Measurements from ENCODE around the gene RAC3. TPM values are rescaled to one million over a fixed set of nuclear protein-coding genes. Genes with fewer than 3 reads are reported as not detected.
A peak's percentile ranks its signal among the peaks of the same experiment; 100 is the strongest.

RAC3 gene
- total RNA-seq = 11.5 and 12.1 TPM in 2 replicates

DNA sequence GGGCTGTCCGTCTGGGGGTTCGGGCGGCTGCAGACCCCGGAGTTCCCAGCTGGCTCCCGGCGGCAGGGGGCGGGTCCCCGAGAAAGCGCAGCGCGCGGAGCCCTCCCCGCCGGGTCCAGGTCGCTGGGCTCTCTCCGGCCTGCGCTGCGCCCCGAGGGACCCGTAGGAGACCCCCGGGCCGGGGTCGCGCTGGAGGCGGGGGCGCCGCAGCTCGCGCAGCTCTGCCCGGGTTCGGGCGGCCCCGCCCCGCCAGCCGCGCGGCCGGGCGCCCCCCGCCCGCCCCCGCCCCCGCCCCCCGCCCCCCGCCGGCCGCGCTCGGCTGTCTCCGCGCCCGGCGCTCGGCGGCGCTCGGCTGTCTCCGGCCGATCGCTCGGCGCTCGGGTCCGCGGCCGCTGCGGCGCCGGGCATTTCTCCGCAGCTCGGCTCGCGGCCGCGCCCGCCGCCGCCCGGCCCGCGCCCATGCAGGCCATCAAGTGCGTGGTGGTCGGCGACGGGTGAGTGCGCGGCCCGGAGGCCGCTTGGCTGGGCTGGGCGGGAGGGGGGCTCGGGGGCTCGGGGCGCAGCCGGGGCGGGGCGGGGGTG is at the start of gene RAC3:
Gene RAC3, plus strand, starts transcription at position 376 of the 582 bp plus-strand sequence. Its CDS starts 84 bp downstream, at position 460.
- H3K27ac Mint-ChIP-seq = peak within 1 kb of the TSS; percentile 80
- intact Hi-C loops (cut with micrococcal nuclease) = no loop called here
- H3K4me3 Mint-ChIP-seq = peak within 1 kb of the TSS; percentile 87
- no peaks in the 10 kb centered on the region for H3K9me3 Mint-ChIP-seq
- no peaks in the 10 kb centered on the region for H3K27me3 Mint-ChIP-seq
- H3K4me1 Mint-ChIP-seq = peaks cover 13% of the 10 kb centered on the region
- DNase-seq = peak; percentile 69
- peaks cover 17% of the 10 kb centered on the region for H3K36me3 Mint-ChIP-seq (ENCODE audit: low read depth)

DNA sequence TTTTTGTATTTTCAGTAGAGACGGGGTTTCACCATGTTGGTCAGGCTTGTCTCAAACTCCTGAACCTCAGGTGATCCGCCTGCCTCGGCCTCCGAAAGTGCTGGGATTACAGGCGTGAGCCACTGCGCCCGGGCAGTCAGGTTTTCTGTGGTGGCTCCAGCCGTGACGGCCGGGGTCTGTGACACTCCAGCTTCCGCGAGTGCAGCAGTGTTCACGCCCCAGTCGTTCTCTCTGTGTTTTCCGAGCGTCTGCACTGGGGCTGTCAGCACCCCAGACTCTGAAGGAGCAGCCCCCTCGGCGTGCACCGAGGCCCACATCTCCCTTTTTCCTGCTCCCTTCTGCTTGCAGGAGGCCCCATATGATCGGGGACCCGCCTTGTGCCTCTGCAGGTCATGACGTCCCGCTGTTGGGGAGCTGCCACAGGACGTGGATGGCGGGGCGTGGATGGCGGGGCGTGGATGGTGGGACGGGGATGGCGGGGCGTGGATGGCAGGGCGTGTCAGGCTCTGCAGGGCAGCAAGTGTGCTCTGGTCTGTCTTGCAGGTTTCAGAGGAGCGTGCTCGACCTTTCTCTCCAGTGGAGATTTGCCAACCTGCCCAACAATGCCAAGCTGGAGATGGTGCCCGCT is 48.4 kb upstream of the RAC3 start:
- H3K9me3 Mint-ChIP-seq = no peaks in the 10 kb centered on the region
- intact Hi-C loops (cut with micrococcal nuclease) = no loop called here
- H3K4me1 Mint-ChIP-seq = peaks cover 26% of the 10 kb centered on the region

DNA sequence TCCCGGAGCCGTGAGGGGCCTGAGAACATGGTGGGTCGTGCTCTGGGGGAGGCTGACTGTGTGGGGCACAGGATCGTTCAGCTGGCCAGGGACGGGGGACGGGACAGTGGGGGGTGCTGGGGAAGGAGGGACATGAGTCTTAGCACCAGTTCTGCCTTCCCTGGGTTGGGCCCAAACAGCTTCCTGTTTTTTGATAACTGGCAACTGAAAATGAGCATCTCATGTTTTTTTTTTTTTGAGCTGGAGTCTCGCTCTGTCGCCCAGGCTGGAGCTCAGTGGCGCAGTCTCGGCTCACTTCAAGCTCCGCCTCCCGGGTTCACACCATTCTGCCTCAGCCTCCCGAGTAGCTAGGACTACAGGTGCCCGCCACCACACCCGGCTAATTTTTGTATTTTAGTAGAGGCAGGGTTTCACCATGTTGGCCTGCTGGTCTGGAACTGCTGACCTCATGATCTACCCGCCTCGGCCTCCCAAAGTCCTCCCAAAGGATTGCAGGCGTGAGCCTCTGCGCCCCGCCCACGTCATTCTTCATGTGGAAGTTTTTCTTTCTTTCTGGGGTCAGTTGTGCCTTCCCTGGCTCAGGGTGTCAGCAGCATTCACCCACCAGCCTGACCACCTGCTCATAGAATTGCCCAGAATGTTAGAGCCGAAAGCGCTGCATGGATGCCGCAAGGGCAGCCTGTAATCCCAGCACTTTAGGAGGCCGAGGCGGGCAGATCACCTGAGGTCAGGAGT is 47.7 kb upstream of the RAC3 start:
- no peaks in the 10 kb centered on the region for H3K27me3 Mint-ChIP-seq
- no peaks in the 10 kb centered on the region for H3K9me3 Mint-ChIP-seq
- H3K4me3 Mint-ChIP-seq = no peak overlapping the region
- H3K27ac Mint-ChIP-seq = no peak overlapping the region
- H3K36me3 Mint-ChIP-seq (ENCODE audit: low read depth) = peaks cover 24% of the 10 kb centered on the region
- intact Hi-C loops (cut with micrococcal nuclease) = no loop called here
- H3K4me1 Mint-ChIP-seq = peaks cover 21% of the 10 kb centered on the region
- no peak for DNase-seq

More for the DNA sequence above, 48.4 kb upstream of the RAC3 start:
- no peak for DNase-seq
- no peaks in the 10 kb centered on the region for H3K27me3 Mint-ChIP-seq
- H3K4me3 Mint-ChIP-seq = no peak overlapping the region
- peaks cover 24% of the 10 kb centered on the region for H3K36me3 Mint-ChIP-seq (ENCODE audit: low read depth)
- no peak overlapping the region for H3K27ac Mint-ChIP-seq

DNA sequence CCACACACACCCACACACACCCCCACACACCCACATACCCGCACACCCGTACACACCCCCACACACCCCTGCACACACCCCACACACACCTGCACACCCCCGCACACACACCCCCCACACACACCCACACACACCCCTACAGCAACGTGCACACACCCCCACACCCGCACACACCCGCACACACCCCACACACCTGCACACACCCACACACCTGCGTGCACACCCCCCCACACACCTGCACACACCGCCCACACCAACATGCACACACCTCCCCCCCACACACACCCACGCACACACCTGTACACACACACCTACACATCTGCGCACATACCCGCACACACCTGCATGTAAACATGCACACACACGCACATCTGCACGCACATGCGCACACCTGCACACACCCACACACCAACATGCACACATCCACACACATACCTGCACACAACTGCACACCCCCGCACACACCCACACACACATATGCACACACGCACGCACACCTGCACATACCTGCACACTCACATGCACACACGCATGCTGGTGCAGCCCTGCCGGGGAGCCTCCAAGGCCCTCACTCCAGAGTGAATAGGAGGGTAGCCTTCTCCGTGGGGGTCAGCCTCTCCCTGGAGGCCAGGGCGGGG is 46.6 kb upstream of the RAC3 start:
- H3K36me3 Mint-ChIP-seq (ENCODE audit: low read depth) = peaks cover 21% of the 10 kb centered on the region

DNA sequence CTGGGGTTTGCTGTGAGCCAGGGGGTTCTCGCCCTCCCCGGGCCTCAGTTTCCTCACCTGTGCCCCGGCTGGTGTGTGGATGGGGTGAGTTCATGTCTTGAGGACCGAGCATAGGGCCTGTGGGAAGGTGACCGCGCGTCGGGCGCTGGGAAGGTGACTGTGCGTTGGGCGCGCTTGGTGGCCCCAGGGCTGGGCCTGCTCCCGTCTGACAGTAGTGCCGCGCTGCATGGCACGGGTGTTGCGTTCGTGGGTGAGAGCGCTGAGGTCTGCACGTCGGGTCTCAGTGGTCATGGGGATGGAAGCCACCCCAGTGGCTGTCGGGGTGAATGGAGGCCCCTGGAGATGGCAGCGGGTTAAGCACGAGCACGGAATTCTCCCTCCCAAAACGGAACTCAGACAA is 44.9 kb upstream of the RAC3 start:
- Mint-ChIP-seq H3K9me3 (no peaks in the 10 kb centered on the region), H3K4me3 (no peak overlapping the region), H3K27ac (no peak overlapping the region), H3K4me1 (peaks cover 5% of the 10 kb centered on the region), H3K36me3 (ENCODE audit: low read depth) (peaks cover 21% of the 10 kb centered on the region), H3K27me3 (no peaks in the 10 kb centered on the region)
- no peak for DNase-seq
- intact Hi-C loops (cut with micrococcal nuclease) = no loop called here

More for the DNA sequence above, 46.6 kb upstream of the RAC3 start:
- peaks cover 12% of the 10 kb centered on the region for H3K4me1 Mint-ChIP-seq
- peak overlapping the region; percentile 30 for H3K27ac Mint-ChIP-seq
- intact Hi-C loops (cut with micrococcal nuclease) = no loop called here
- no peaks in the 10 kb centered on the region for H3K9me3 Mint-ChIP-seq
- no peaks in the 10 kb centered on the region for H3K27me3 Mint-ChIP-seq
- no peak for DNase-seq
- H3K4me3 Mint-ChIP-seq = no peak overlapping the region

DNA sequence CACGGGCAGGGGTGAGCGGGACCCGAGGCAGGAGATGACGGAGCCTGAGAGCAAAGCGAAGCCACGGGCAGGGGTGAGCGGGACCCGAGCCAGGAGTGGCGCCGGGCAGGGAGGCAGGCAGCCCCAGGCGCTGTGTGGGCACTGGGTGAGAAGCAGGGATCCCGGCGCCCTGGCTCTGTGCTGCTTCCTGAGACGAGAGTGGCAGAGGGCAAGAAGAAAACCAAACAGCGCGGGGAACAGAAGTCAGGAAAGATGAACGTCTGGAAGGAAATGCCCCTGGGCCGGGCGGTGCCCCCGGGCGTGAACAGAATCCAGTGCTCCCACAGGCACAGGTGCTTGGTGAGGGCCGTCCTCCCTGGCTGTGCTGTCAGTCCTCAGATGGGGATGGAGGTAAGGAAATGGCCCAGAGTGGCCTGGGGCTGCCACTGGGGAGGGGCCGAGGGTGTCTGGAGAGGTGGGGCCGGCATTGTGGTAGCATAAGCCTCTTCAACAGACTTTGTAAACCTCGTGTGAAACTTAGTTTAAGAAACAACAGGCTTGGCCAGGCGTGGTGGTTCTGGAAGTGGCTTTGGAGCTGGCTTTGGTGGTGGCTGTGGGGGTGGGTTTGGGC is 44.2 kb upstream of the RAC3 start:
- Mint-ChIP-seq H3K9me3 (no peaks in the 10 kb centered on the region), H3K4me1 (peaks cover 5% of the 10 kb centered on the region), H3K27ac (no peak overlapping the region), H3K27me3 (no peaks in the 10 kb centered on the region), H3K4me3 (no peak overlapping the region), H3K36me3 (ENCODE audit: low read depth) (peaks cover 21% of the 10 kb centered on the region)
- no peak for DNase-seq
- intact Hi-C loops (cut with micrococcal nuclease) = no loop called here

DNA sequence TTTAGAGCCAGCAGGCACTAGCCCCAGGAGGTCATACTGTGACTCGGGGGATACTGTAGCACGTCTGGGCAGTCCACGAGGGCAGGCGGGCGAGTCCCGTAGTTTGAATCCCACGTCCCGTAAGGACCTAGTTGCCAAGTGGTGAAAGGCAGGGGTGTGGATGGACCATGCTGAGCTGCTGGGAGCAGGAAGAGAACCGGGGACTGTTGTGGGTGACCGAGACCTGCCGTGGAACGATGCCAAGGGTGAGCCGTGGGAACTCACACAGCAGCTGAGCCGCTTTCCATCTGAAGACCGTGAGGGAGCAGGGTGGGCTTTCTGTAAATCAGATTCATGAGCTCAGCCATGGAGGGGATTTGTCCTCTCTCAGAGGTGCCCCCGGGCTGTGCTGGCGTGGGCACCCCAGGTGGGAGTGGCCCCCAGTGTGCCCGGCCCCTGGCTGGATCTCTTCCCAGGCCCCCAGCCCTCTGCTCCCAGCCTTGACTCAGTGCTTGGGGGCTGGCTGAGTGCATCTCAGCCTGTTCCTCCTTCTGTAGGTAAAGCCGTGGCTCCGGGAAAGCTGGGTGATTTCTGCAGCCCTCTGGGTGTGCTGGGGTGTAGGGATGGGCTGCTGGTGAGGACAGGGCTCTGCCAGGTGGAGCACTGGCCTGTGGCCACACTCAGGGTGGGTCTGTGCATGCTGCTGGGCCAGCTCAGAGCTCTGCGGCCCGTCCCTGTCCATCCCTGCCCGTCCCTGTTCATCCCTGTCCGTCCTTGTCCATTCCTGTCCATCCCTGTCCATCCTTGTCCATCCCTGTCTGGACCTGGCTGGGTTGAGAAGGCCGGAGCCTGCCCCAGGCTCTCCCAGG is 40.4 kb upstream of the RAC3 start:
- intact Hi-C loops (cut with micrococcal nuclease) = no loop called here
- peaks cover 1% of the 10 kb centered on the region for H3K4me1 Mint-ChIP-seq
- H3K9me3 Mint-ChIP-seq = no peaks in the 10 kb centered on the region
- H3K27me3 Mint-ChIP-seq = no peaks in the 10 kb centered on the region
- no peak overlapping the region for H3K4me3 Mint-ChIP-seq
- H3K36me3 Mint-ChIP-seq (ENCODE audit: low read depth) = peaks cover 4% of the 10 kb centered on the region
- no peak overlapping the region for H3K27ac Mint-ChIP-seq
- DNase-seq = no peak

DNA sequence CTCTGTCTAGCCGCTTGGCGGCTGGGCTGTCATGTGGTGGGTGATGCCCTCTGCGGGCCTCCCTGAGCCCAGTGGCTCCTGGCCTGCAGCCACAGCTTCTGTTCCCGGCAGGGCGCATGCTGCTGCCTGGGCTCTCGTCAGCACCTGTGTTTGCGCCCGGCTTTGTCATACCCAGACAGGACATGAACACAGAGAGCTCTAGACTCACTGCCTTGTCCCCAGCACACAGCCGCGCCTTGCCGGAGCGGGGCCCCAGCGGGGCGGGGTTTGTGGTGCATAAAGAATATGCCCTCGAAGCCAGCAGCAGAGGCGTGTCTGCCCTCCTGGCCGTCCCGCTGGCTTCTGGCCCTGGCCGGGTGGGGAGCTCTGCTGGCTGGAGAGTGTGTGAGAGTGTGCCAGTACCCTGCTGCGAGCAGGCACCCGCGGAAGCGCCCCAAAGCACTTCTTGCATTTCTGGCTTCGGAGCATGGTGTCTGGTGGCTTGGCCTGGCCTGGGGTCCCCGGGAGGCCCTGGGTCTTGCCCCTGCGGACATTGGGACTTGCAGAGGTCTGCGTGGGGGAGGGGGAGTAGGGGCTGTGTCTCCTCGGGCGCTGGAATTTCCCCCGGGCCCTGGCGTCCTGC is 39.7 kb upstream of the RAC3 start:
- Mint-ChIP-seq H3K9me3 (no peaks in the 10 kb centered on the region), H3K36me3 (ENCODE audit: low read depth) (peaks cover 4% of the 10 kb centered on the region), H3K4me1 (peaks cover 1% of the 10 kb centered on the region), H3K4me3 (no peak overlapping the region), H3K27me3 (no peaks in the 10 kb centered on the region), H3K27ac (no peak overlapping the region)
- intact Hi-C loops (cut with micrococcal nuclease) = no loop called here
- DNase-seq = no peak

DNA sequence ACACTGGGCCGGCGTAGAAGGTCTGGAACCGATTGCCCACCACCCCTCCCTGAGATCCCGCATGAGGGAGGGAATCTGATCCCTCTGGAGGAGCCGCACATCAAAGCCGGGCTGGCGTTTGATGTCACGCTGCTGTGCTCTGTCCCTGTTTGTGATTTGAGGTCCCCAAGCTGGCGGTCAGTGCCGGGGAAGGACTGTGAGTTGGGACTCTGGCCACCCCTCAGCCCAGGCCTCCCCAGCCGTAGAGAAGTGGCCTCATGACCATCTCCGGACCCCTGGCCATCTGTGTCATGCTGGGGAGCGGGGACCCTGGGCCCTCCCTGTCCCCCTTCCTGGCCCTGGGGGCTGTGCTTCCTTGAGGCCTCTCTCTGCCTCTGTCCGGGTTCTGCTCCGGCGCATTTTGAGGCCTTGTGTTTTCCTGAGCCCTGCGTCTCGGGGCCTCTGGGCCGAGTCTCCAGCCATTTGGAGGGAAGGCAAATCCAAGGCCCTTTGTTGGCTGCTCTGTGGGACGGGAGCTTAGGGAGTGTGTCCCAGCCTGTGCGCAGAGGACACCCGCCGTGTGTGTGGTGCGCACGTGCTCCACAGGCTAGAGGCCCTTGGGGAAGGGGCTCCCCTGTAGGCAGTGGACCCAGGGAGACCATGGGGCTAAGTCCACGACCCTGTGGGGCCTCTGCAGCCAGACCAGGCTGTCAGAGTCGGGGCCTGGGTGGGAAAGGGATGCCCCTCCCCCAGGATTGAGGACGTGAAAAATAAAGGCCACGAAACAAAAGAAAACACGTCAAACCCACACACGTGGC is 39.0 kb upstream of the RAC3 start:
- Mint-ChIP-seq H3K27ac (no peak overlapping the region), H3K4me3 (no peak overlapping the region), H3K4me1 (no peaks in the 10 kb centered on the region), H3K36me3 (ENCODE audit: low read depth) (peaks cover 4% of the 10 kb centered on the region), H3K27me3 (no peaks in the 10 kb centered on the region), H3K9me3 (no peaks in the 10 kb centered on the region)
- intact Hi-C loops (cut with micrococcal nuclease) = no loop called here
- no peak for DNase-seq

DNA sequence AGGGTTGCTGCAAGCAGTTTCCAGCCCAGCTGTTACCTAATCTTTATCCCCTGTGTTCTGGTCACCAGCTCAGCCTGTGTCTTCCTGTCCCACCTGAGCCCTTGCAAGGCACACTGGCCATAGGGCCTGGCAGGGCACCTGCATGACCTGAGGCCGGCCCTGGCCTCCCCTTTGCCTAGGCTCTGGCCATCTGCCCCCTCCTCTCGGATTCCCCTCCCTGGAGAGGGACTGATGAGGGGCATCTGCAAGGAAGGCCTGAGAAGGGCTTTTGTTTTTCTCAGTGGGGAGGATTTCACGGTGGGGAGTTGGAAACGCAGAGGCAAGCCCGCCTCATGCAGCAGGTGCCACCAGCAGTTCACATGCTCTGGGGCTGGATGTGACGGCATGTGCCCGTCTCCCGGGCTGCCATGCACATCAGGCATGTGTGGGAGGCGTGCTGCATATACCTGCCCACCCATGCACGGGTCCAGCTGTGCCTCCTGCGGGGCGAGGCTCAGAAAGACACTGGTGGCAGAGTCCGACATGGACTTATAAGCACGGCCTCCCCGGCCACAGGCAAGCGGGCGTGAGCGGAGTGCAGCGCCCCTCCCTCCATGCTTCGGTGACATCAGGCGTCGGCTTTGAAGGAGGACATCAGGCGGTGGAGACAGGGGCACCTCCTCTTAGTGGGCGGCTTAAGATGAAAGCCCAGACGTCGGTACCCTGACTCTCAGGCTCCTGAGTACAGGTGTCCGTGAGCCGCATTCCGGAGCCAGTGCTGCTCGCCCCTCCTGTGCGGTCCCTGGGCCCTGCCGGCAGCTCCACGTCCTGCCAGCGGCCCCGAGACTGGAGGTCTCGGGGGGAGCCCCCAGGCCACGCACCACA is 37.5 kb upstream of the RAC3 start:
- intact Hi-C loops (cut with micrococcal nuclease) = no loop called here
- DNase-seq = no peak
- Mint-ChIP-seq H3K9me3 (no peaks in the 10 kb centered on the region), H3K4me1 (no peaks in the 10 kb centered on the region), H3K4me3 (no peak overlapping the region), H3K27me3 (no peaks in the 10 kb centered on the region), H3K27ac (no peak overlapping the region), H3K36me3 (ENCODE audit: low read depth) (peaks cover 6% of the 10 kb centered on the region)

DNA sequence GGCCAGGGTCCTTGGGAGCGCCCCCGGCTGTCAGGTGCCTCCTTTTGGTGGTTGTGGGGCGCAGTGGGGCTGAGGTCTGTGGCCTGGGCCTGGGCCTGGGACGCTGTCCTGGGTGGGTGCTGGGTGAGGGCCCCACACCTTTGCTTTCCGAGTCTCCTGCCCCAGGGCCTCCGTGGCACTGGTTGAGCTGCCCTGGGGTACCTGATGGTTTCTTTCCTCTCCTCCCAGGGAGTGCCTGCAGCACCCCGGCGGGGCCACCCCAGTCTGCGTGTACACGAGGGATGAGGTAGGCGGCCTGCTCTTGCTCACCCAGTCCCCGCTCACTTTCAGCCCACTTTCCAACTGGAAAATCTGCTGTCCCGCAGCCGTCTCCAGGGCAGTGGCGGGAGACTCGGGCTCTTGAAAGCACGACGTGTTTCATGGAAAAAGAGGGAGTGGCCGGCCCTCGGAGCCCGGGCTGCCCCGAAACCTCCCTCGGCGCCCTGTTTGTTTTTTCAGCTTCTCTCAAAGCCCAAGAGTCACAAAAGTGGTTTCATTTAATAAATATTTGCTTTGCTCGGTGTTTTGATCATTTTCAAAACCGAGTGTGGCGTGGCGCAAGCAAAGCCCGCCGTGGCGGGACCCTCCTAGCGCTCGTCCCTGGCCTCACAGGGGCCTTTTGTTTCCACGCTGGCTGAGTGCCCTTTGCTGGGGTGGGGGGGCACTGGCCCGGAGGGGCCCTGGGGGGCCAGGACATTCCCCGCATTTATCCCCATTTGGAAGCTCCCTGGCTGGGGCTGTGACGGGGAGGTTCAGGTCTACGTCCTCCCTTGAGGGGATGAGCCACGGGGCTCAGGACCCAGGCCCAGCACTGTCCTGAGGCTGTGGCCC is 36.6 kb upstream of the RAC3 start:
- Mint-ChIP-seq H3K4me3 (no peak overlapping the region), H3K36me3 (ENCODE audit: low read depth) (peaks cover 6% of the 10 kb centered on the region), H3K9me3 (no peaks in the 10 kb centered on the region), H3K4me1 (no peaks in the 10 kb centered on the region), H3K27me3 (no peaks in the 10 kb centered on the region), H3K27ac (no peak overlapping the region)
- no peak for DNase-seq
- intact Hi-C loops (cut with micrococcal nuclease) = no loop called here
